GM12878 (cell line): Measurements from ENCODE around the gene ING4. TPM values are rescaled to one million over a fixed set of nuclear protein-coding genes. Genes with fewer than 3 reads are reported as not detected.

Experiments used
- ATAC-seq: fragments of 200-7000 bp; cut with Tn5 transposase; 3 replicates; pipeline ENCODE4 v1.9.1; 2020; ENCODE audit warnings: mild to moderate bottlenecking, moderate library complexity
- BruUV-seq: library from RNA; stranded (reverse); fragments of 400-500 nt; replicated peaks from 2 replicates; lab custom pipeline; 2021; lab: Mats Ljungman, UMichigan
- CTCF ChIA-PET: fragments of 300-600 bp; sonication (Branson Sonifier 250); formaldehyde crosslinking; extraction: SDS; loops from one replicate; lab custom pipeline; 2021; ENCODE audit warnings: inconsistent platforms; lab: Yijun Ruan, JAX
- POLR2A ChIA-PET: fragments of 350-600 bp; formaldehyde crosslinking; extraction: SDS; loops from one replicate; lab custom pipeline; 2021; ENCODE audit warnings: inconsistent platforms; lab: Charles Lee
- RAD21 ChIA-PET: fragments of 300-600 bp; sonication (Branson Sonifier 250); formaldehyde crosslinking; loops from one replicate; lab custom pipeline; 2023; ENCODE audit warnings: antibody characterized with exemption; ENCODE audit not compliant: unreplicated experiment; lab: Charles Lee
- SMC1A ChIA-PET: fragments of 300-600 bp; sonication (Branson Sonifier 250); formaldehyde crosslinking; loops from one replicate; lab custom pipeline; 2023; ENCODE audit not compliant: unreplicated experiment, uncharacterized antibody; lab: Charles Lee
- DNase-seq: peaks from one replicate; pipeline ENCODE4 v3.0.0-alpha.2; 2011; ENCODE audit warnings: low read depth, low spot score
- FAIRE-seq: peaks from 3 replicates; lab custom pipeline; 2011; peaks lifted over from hg19 to GRCh38; lab: Jason Lieb, UNC
- H2AFZ ChIP-seq: 2 replicates; pipeline ENCODE4 v1.6.0; 2011; ENCODE audit warnings: low read depth, low read length, control low read depth; ENCODE audit not compliant: control insufficient read depth
- H3K27ac ChIP-seq: 2 replicates; pipeline ENCODE4 v1.5.1; 2011; ENCODE audit warnings: control low read depth; ENCODE audit not compliant: control insufficient read depth, insufficient read depth
- H3K27me3 ChIP-seq, 2 experiments: replicated peaks in 1 of 2; 2 replicates each; pipeline versions ENCODE4 v1.6.0 to v1.6.1; 2011; ENCODE audit warnings: low read length in 1 of 2; ENCODE audit not compliant: control insufficient read depth in 2 of 2, insufficient read depth in 2 of 2
- H3K36me3 ChIP-seq, 2 experiments: 2 replicates each; pipeline ENCODE4 v1.5.1; 2011; ENCODE audit warnings: low read length in 1 of 2; ENCODE audit not compliant: control insufficient read depth in 2 of 2, insufficient read depth in 2 of 2
- H3K4me1 ChIP-seq: 2 replicates; pipeline ENCODE4 v1.6.1; 2011; ENCODE audit warnings: mild to moderate bottlenecking, low read length, moderate library complexity, mixed read lengths; ENCODE audit not compliant: control insufficient read depth, insufficient read depth
- H3K4me2 ChIP-seq: 2 replicates; pipeline ENCODE4 v1.6.0; 2011; ENCODE audit warnings: control low read depth; ENCODE audit not compliant: control insufficient read depth, insufficient read depth
- H3K4me3 ChIP-seq: fragments of 200-600 bp; sonication (generic); 2 replicates; pipeline ENCODE4 v1.5.1; 2016
- H3K79me2 ChIP-seq: 2 replicates; pipeline ENCODE4 v1.6.0; 2011; ENCODE audit warnings: low read length; ENCODE audit not compliant: control insufficient read depth, insufficient read depth
- H3K9ac ChIP-seq: 2 replicates; pipeline ENCODE4 v1.8.0; 2011; ENCODE audit warnings: low read length, control low read depth, mixed read lengths; ENCODE audit not compliant: control insufficient read depth, insufficient read depth
- H3K9me3 ChIP-seq: replicated peaks from 3 replicates; pipeline ENCODE4 v1.5.1; 2011; ENCODE audit warnings: mild to moderate bottlenecking, low read length; ENCODE audit not compliant: control insufficient read depth, insufficient read depth
- H4K20me1 ChIP-seq: 2 replicates; pipeline ENCODE4 v1.6.0; 2011; ENCODE audit not compliant: control insufficient read depth, insufficient read depth
- CEBPB ChIP-seq, 2 experiments: fragments of 150-350 bp in 1 of 2; IDR thresholded peaks; 2 replicates each; pipeline ENCODE4 v1.6.1; 2012 to 2014; ENCODE audit warnings: low read depth in 2 of 2, low read length in 2 of 2, borderline replicate concordance in 1 of 2, inconsistent platforms in 1 of 2
- CHD2 ChIP-seq: IDR thresholded peaks from 2 replicates; pipeline ENCODE4 v1.6.1; 2011; ENCODE audit warnings: low read depth, low read length, improper control_type of control experiment, borderline replicate concordance
- CREB1 ChIP-seq: IDR thresholded peaks from 2 replicates; pipeline ENCODE4 v1.6.1; 2012; ENCODE audit warnings: low read depth, mild to moderate bottlenecking, inconsistent platforms
- EZH2 ChIP-seq: IDR thresholded peaks from 2 replicates; pipeline ENCODE4 v1.6.1; 2012; ENCODE audit warnings: low read depth, mild to moderate bottlenecking, control low read depth, inconsistent platforms, low read length, borderline replicate concordance; ENCODE audit not compliant: control insufficient read depth
- HDAC2 ChIP-seq: fragments of 200-600 bp; sonication (generic); IDR thresholded peaks from 2 replicates; pipeline ENCODE4 v1.6.1; 2017
- MEF2A ChIP-seq: IDR thresholded peaks from 2 replicates; pipeline ENCODE4 v1.6.1; 2011; ENCODE audit warnings: low read depth, mild to moderate bottlenecking, low read length, moderate library complexity; ENCODE audit not compliant: insufficient read depth
- RAD51 ChIP-seq: fragments of 450-650 bp; IDR thresholded peaks from 2 replicates; pipeline ENCODE4 v1.6.1; 2016; ENCODE audit warnings: moderate library complexity, mild to moderate bottlenecking, inconsistent platforms
- RBBP5 ChIP-seq: fragments of 200-600 bp; sonication (generic); conservative IDR thresholded peaks from 2 replicates; pipeline ENCODE4 v1.6.1; 2016
- SMAD5 ChIP-seq: IDR thresholded peaks from 2 replicates; pipeline ENCODE4 v1.6.1; 2016; ENCODE audit warnings: antibody characterized with exemption, low read depth
- SMARCA5 ChIP-seq: fragments of 450-650 bp; IDR thresholded peaks from 2 replicates; pipeline ENCODE4 v1.6.1; 2017; ENCODE audit warnings: mild to moderate bottlenecking
- SPI1 ChIP-seq: IDR thresholded peaks from 2 replicates; pipeline ENCODE4 v1.6.1; 2011; ENCODE audit warnings: low read depth, mild to moderate bottlenecking, low read length, moderate library complexity, borderline replicate concordance; ENCODE audit not compliant: insufficient read depth
- SRF ChIP-seq, 2 experiments: IDR thresholded peaks; 2 replicates each; pipeline ENCODE4 v1.6.1; 2011; ENCODE audit warnings: low read depth in 2 of 2, low read length in 2 of 2, mild to moderate bottlenecking in 1 of 2, moderate library complexity in 1 of 2
- STAT3 ChIP-seq: IDR thresholded peaks from 2 replicates; pipeline ENCODE4 v1.6.1; 2011; ENCODE audit warnings: low read depth, low read length, improper control_type of control experiment
- SUZ12 ChIP-seq: fragments of 200-600 bp; sonication (generic); IDR thresholded peaks from one replicate; pipeline ENCODE4 v1.6.1; 2018; ENCODE audit warnings: antibody characterized with exemption, mild to moderate bottlenecking; ENCODE audit not compliant: unreplicated experiment
- ZSCAN29 ChIP-seq: fragments of 450-650 bp; IDR thresholded peaks from 2 replicates; pipeline ENCODE4 v1.6.1; 2017; ENCODE audit warnings: mild to moderate bottlenecking, moderate library complexity
- WGBS: methylation state at CpG from one replicate; pipeline ENCODE4 v1.1.6; 2016; ENCODE audit warnings: low lambda C conversion rate; ENCODE audit not compliant: insufficient replicate concordance, insufficient coverage; ENCODE audit errors: missing lambda C conversion rate; 5-methylcytosine and 5-hydroxymethylcytosine counted together
- in situ Hi-C: fragments of 300-500 bp; cut with MboI; formaldehyde crosslinking; loops from 9 replicates; pipeline ENCODE4 v1.14.3; 2018; ENCODE audit warnings: mixed read lengths
- intact Hi-C: fragments of 100-400 bp; cut with micrococcal nuclease; formaldehyde crosslinking; loops from one replicate; pipeline ENCODE4 v1.14.2; 2022; ENCODE audit not compliant: unreplicated experiment
- polyA plus RNA-seq, 11 experiments: library from polyadenylated mRNA; depleted of rRNA in 4 of 11; unstranded in 6 of 11; stranded (reverse) in 5 of 11; fragments of >200 nt; fragmentation: Nextera tagmentation in 4 of 11; fragmentation: Illumina TruSeq in 1 of 11; extraction: Ambion mirVana in 4 of 11; extraction: Trizol in 1 of 11; gene quantifications; 1 replicate in 1 of 11; 2 replicates in 10 of 11; pipeline versions ENCODE4 v1.2.1 to v1.2.3, GENCODE V29; 2011 to 2016; ENCODE audit warnings: inconsistent platforms in 2 of 11, missing spikeins in 2 of 11, low read depth in 1 of 11
- total RNA-seq, 4 experiments: library from RNA; depleted of rRNA in 3 of 4; stranded (reverse); fragments of >200 nt in 3 of 4; fragmentation: Illumina TruSeq in 1 of 4; extraction: Trizol in 1 of 4; gene quantifications; 2 replicates each; pipeline versions ENCODE4 v1.2.1 to v1.2.3, GENCODE V29; 2013 to 2021
- TF ChIP-seq, protein P1 (sequence below): fragments of 450-650 bp; IDR thresholded peaks from 2 replicates; pipeline ENCODE4 v1.6.1; 2017; ENCODE audit warnings: antibody characterized with exemption, mild to moderate bottlenecking, moderate library complexity
- TF ChIP-seq, protein P2 (sequence below): IDR thresholded peaks from 2 replicates; pipeline ENCODE4 v1.6.1; 2011; ENCODE audit warnings: low read depth, low read length, improper control_type of control experiment, borderline replicate concordance
- TF ChIP-seq, protein P3 (sequence below): fragments of 450-650 bp; IDR thresholded peaks from 2 replicates; pipeline ENCODE4 v1.6.1; 2016; ENCODE audit warnings: mild to moderate bottlenecking

Gene ING4
- total and polyA plus RNA-seq, 10 of the 15 experiments (the other 5 are each of a cell fraction or from before 2014, with no cell fraction given), result 7.2 to 53.9 (median 21.8) TPM

DNA sequence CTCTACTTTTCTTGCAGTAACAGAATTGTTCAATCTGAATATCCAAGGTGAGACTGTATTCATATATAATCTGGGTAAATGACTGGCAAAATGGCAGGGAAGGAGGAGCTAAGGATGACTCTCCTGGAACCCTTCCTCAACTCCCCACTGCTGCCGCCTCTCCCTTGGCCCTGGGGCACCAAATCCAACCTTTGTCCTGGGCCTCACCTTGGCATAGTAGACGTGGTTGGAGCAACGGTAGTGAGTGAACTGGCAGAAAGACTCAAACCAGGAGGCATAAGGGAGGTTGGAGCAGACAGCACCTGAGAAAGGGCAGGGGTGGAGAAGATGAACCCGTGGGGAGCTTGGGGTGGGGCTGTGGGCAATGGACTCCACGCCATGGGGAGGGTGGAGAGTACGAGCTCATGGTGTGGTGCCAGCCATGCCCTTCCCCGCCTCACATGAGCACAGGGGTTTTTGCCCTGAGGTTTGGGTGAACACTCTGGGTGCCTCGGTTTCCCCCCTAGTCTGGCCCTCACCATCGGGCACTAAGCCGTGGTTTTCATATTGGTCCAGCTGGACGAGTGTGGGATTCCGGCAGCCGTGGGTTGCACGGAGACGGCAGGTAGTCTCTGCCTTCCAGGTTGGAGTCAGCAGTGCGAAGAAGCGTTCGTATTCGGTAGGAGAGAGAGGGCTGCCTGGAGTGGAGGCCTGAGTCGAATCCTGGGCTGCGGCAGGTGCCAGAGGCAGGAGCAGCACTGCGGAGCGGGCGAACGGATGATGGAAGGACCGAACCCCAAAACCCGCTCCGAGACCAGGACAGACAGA is 16.4 kb downstream of the ING4 start:
- DNase-seq (no peak), FAIRE-seq (no peak), ATAC-seq (no peak; the same call in 2 of the 3 replicates)
- Histone ChIP-seq H3K4me1 (peaks cover 14% of the 10 kb centered on the region), H3K9me3 (peaks cover 15% of the 10 kb centered on the region), H3K79me2 (no peaks in the 10 kb centered on the region), H3K27ac (no peak overlapping the region), H3K4me2 (peak overlapping the region; percentile 46), H3K36me3 (no peaks in the 10 kb centered on the region; a peak in 2 of 4 replicates), H4K20me1 (no peaks in the 10 kb centered on the region), H3K4me3 (peak overlapping the region; percentile 49; the same call in 1 of the 2 replicates), H2AFZ (peak overlapping the region; percentile 64), H3K9ac (no peak overlapping the region), H3K27me3 (no peaks in the 10 kb centered on the region)
- BruUV-seq, result no TSS peak
- 78% methylated on average over 27 of the region's 28 CpGs for WGBS
- ChIA-PET POLR2A (interaction anchor here (0.5 to 1.0 kb wide), 3 partner anchors 14 to 82 kb away, joined by 3 to 6 read pairs (median 4); no protein-coding TSS in a partner anchor), RAD21 (no interaction called here), CTCF (interaction anchor here (1.0 to 3.6 kb wide), 7 partner anchors 11 to 82 kb away, joined by 3 to 21 read pairs (median 4); no protein-coding TSS in a partner anchor), SMC1A (interaction anchor here (0.7 to 4.2 kb wide), 6 partner anchors 9 to 41 kb away, joined by 3 to 23 read pairs (median 5); partner anchors contain the start of gene LPAR5)
- intact Hi-C loops (no loop called here), in situ Hi-C loops (no loop called here)
- TF ChIP-seq CEBPB (IDR thresholded peaks at IDR 0.05; ENCODE audit: borderline replicate concordance in 1 of 2, low read depth in 2 of 2, low read length in 2 of 2), result no peak
- no peak for TF ChIP-seq SUZ12
- TF ChIP-seq CHD2, result no peak
- no peak for TF ChIP-seq STAT3
- no peak for TF ChIP-seq SPI1
- no peak for TF ChIP-seq SMAD5
- TF ChIP-seq HDAC2, result no peak
- no peak for TF ChIP-seq SRF (IDR thresholded peaks at IDR 0.05; ENCODE audit: low read depth in 2 of 2, low read length in 2 of 2)
- TF ChIP-seq ZSCAN29, result no peak
- no peak for TF ChIP-seq EZH2
- TF ChIP-seq RAD51, result no peak
- TF ChIP-seq, protein P1, sequence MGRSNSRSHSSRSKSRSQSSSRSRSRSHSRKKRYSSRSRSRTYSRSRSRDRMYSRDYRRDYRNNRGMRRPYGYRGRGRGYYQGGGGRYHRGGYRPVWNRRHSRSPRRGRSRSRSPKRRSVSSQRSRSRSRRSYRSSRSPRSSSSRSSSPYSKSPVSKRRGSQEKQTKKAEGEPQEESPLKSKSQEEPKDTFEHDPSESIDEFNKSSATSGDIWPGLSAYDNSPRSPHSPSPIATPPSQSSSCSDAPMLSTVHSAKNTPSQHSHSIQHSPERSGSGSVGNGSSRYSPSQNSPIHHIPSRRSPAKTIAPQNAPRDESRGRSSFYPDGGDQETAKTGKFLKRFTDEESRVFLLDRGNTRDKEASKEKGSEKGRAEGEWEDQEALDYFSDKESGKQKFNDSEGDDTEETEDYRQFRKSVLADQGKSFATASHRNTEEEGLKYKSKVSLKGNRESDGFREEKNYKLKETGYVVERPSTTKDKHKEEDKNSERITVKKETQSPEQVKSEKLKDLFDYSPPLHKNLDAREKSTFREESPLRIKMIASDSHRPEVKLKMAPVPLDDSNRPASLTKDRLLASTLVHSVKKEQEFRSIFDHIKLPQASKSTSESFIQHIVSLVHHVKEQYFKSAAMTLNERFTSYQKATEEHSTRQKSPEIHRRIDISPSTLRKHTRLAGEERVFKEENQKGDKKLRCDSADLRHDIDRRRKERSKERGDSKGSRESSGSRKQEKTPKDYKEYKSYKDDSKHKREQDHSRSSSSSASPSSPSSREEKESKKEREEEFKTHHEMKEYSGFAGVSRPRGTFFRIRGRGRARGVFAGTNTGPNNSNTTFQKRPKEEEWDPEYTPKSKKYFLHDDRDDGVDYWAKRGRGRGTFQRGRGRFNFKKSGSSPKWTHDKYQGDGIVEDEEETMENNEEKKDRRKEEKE, result no peak
- no peak for TF ChIP-seq RBBP5
- TF ChIP-seq SMARCA5, result no peak
- TF ChIP-seq, protein P2, sequence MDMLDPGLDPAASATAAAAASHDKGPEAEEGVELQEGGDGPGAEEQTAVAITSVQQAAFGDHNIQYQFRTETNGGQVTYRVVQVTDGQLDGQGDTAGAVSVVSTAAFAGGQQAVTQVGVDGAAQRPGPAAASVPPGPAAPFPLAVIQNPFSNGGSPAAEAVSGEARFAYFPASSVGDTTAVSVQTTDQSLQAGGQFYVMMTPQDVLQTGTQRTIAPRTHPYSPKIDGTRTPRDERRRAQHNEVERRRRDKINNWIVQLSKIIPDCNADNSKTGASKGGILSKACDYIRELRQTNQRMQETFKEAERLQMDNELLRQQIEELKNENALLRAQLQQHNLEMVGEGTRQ, result no peak
- no peak for TF ChIP-seq CREB1
- TF ChIP-seq MEF2A, result no peak
- TF ChIP-seq, protein P3, sequence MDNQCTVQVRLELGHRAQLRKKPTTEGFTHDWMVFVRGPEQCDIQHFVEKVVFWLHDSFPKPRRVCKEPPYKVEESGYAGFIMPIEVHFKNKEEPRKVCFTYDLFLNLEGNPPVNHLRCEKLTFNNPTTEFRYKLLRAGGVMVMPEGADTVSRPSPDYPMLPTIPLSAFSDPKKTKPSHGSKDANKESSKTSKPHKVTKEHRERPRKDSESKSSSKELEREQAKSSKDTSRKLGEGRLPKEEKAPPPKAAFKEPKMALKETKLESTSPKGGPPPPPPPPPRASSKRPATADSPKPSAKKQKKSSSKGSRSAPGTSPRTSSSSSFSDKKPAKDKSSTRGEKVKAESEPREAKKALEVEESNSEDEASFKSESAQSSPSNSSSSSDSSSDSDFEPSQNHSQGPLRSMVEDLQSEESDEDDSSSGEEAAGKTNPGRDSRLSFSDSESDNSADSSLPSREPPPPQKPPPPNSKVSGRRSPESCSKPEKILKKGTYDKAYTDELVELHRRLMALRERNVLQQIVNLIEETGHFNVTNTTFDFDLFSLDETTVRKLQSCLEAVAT, result no peak
